ENCODE data around the gene KCTD7. TPM values are rescaled to one million over a fixed set of nuclear protein-coding genes. Genes with fewer than 3 reads are reported as not detected.
A peak's percentile ranks its signal among the peaks of the same experiment; 100 is the strongest.
"Not testable (repeated sequence)": the region's sequence is repeated elsewhere in the genome, so short reads cannot be mapped to it uniquely, and the experiment has no call there.

Gene KCTD7
- total and polyA plus RNA-seq, 7 donors = 3.2 to 23.3 (median 15.3) TPM

DNA sequence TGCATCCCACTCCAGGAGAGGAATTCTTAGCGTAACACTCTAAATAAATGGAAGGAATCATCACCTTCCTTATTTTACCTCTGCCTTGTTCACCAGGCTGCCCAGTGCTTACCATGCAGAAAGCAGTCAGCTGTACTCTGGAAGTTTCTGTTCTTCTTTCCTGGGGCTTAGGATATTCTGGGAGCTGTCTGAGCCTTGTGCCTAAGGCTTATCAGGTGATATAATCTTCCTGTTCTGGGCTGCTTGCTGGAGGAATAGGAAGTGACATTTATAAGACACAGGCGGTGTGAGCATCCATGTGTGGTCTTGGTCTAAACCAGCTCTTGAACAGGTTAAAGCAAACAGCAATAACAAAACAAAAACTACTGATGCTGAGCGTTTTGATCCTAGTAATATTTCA is 13.5 kb downstream of the KCTD7 start:
- Histone ChIP-seq H3K4me3 (no peak overlapping the region), H3K36me3 (peaks cover 14 to 88% (median 29%) of the 10 kb centered on the region in 4 donors), H3K27me3 (no peaks in the 10 kb centered on the region), H3K27ac (no peak overlapping the region), H3K4me1 (no peaks in the 10 kb centered on the region), H3K9me3 (no peaks in the 10 kb centered on the region)
- WGBS, 2 donors = 85 to 93% methylated on average over 3 of the region's 3 CpGs
- intact Hi-C loops (cut with DNase I) = no loop called here
- DNase-seq = no peak
- TF ChIP-seq, protein P1, sequence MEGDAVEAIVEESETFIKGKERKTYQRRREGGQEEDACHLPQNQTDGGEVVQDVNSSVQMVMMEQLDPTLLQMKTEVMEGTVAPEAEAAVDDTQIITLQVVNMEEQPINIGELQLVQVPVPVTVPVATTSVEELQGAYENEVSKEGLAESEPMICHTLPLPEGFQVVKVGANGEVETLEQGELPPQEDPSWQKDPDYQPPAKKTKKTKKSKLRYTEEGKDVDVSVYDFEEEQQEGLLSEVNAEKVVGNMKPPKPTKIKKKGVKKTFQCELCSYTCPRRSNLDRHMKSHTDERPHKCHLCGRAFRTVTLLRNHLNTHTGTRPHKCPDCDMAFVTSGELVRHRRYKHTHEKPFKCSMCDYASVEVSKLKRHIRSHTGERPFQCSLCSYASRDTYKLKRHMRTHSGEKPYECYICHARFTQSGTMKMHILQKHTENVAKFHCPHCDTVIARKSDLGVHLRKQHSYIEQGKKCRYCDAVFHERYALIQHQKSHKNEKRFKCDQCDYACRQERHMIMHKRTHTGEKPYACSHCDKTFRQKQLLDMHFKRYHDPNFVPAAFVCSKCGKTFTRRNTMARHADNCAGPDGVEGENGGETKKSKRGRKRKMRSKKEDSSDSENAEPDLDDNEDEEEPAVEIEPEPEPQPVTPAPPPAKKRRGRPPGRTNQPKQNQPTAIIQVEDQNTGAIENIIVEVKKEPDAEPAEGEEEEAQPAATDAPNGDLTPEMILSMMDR (IDR thresholded peaks at IDR 0.05) = no peak
- no peak for TF ChIP-seq POLR2AphosphoS5 (IDR thresholded peaks at IDR 0.05)
- no peak for TF ChIP-seq POLR2A (IDR thresholded peaks at IDR 0.05)
- no peak for TF ChIP-seq EP300 (IDR thresholded peaks at IDR 0.05)

DNA sequence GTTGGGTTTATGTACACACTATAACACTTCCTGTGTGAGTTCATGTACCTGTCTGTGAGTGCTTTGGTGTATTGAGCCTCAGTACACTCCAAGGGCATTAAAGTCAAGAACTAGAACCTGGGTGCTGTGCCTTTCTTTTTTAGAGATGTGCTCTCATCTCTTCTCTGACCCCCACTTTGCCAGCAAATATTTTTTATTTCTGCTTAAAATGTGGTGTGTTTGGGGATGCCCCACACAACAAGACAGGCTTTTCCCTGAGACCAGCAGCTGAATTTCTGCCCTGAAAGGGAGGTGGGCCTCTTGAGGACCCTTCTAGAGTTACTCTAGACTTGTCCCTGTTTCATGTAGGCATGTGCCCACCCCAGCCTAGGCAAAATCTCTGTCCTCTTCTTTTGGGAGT is 14.3 kb downstream of the KCTD7 start:
- Histone ChIP-seq H3K9me3 (no peaks in the 10 kb centered on the region), H3K36me3 (peaks cover 13 to 86% (median 27%) of the 10 kb centered on the region in 4 donors), H3K27me3 (no peaks in the 10 kb centered on the region), H3K4me3 (no peak overlapping the region), H3K27ac (no peak overlapping the region), H3K4me1 (no peaks in the 10 kb centered on the region)
- no peak for DNase-seq
- intact Hi-C loops (cut with DNase I) = no loop called here
- TF ChIP-seq EP300 (IDR thresholded peaks at IDR 0.05) (no peak), POLR2A (IDR thresholded peaks at IDR 0.05) (no peak), POLR2AphosphoS5 (IDR thresholded peaks at IDR 0.05) (no peak)
- TF ChIP-seq, protein P1 (IDR thresholded peaks at IDR 0.05) = no peak

DNA sequence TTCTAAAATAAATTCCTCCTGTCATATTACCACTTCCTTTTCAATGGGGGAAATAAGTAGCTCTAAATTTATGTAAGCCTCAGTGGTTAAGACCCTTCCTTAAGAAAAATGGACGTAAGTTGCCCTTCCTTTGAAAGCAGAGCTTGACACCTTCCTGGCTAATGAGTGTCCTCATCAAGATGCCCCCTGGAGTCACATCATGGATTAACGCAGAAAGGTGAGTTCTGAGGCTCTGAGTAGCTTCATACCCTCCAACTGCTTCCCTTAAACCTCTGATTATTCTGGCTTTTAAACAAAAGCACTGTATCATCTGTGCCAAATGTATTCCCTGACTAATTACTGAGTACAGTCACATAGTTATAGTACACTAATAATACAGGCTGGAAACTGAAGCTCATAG is 14.7 kb downstream of the KCTD7 start:
- Histone ChIP-seq H3K27me3 (no peaks in the 10 kb centered on the region), H3K27ac (no peak overlapping the region), H3K4me1 (no peaks in the 10 kb centered on the region), H3K36me3 (peaks cover 10 to 86% (median 22%) of the 10 kb centered on the region in 4 donors), H3K9me3 (no peaks in the 10 kb centered on the region), H3K4me3 (no peak overlapping the region)
- intact Hi-C loops (cut with DNase I) = no loop called here
- WGBS, 2 donors = 88 to 90% methylated on average over 2 of the region's 2 CpGs
- DNase-seq = no peak
- TF ChIP-seq EP300 (IDR thresholded peaks at IDR 0.05) = no peak
- no peak for TF ChIP-seq POLR2AphosphoS5 (IDR thresholded peaks at IDR 0.05)
- TF ChIP-seq, protein P1 (IDR thresholded peaks at IDR 0.05) = no peak
- no peak for TF ChIP-seq POLR2A (IDR thresholded peaks at IDR 0.05)

DNA sequence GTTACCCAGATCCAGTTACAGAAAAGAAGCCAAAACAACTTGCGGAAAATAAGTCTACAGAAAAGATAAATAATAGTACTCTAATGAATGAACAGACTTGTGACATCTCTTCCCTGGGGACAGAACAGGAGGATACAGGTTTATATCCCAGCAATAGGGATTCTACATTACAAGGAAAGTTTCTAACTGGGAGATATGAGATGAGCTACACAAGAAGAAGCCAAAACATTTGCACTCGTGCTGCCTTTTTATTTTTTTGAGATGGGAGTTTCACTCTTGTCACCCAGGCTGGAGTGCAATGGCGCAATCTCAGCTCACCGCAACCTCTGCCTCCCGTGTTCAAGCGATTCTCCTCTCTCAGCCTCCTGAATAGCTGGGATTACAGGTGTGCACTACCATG is 22.3 kb downstream of the KCTD7 start:
- 80 to 91% methylated on average over 6 of the region's 6 CpGs for WGBS, 2 donors
- H3K9me3 ChIP-seq, H3K27me3 ChIP-seq, H3K27ac ChIP-seq, H3K4me3 ChIP-seq, DNase-seq: not testable (repeated sequence)
- peaks cover 0 to 21% (median 0%) of the 10 kb centered on the region in 4 donors for H3K36me3 ChIP-seq
- intact Hi-C loops (cut with DNase I) = loop anchor here (5.0 to 10.0 kb wide), 2 partner anchors 94 to 194 kb away; no protein-coding TSS in a partner anchor
- peaks cover 0 to 19% (median 16%) of the 10 kb centered on the region in 4 donors for H3K4me1 ChIP-seq

DNA sequence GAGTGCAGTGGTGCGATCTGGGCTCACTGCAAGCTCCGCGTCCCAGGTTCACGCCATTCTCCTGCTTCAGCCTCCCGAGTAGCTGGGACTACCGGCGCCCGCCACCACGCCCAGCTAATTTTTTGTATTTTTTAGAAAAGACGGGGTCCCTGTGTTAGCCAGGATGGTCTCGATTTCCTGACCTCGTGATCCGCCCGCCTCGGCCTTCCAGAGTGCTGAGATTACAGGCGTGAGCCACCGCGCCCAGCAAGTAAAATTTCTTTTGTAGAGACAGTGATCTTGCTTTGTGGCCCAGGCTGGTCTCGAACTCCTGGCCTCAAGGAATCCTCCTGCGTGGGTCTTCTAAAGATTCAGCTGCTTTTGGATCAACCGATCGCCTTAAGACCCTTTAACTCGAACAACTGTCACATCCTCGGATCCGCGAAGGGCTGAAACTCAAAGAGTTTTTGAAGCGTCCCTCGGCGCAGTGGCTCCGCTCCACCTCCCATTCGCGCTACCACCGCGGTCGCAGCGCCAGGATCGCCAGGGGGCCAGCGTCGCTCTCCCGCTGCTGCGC is 25.1 kb downstream of the KCTD7 start:
- H3K4me1 ChIP-seq = peaks cover 0 to 24% (median 23%) of the 10 kb centered on the region in 4 donors
- 7 to 10% methylated on average over 41 of the region's 41 CpGs for WGBS, 2 donors
- H3K27ac ChIP-seq = peak overlapping the region; percentile 96 to 98 (median 98)
- H3K9me3 ChIP-seq, H3K36me3 ChIP-seq, H3K27me3 ChIP-seq: not testable (repeated sequence)
- H3K4me3 ChIP-seq = peak overlapping the region; percentile 77 to 90 (median 82)
- TF ChIP-seq, protein P1 (IDR thresholded peaks at IDR 0.05) = peak in 2 of 4 experiments; percentile 14 to 21
- DNase-seq = peak; percentile 70
- intact Hi-C loops (cut with DNase I) = loop anchor here (1.0 to 10.0 kb wide), 6 partner anchors 25 to 191 kb away; partner anchors contain the start of gene KCTD7

Measured in sigmoid colon (tissue), 7 donors.